K562 (cell line): ENCODE measurements around the gene SRMS. TPM values are rescaled to one million over a fixed set of nuclear protein-coding genes. Genes with fewer than 3 reads are reported as not detected.

ENCODE experiments used
- ARID1B ChIP-seq: fragments of 450-650 bp; IDR thresholded peaks from 2 replicates; pipeline ENCODE4 v1.6.1; 2016; ENCODE audit warnings: antibody characterized with exemption, mild to moderate bottlenecking, inconsistent platforms
- RNF2 ChIP-seq: sonication (generic); IDR thresholded peaks from 2 replicates; pipeline ENCODE4 v1.6.1; 2016
- polyA plus RNA-seq, 8 experiments: library from polyadenylated mRNA; depleted of rRNA in 4 of 8; stranded (reverse) in 5 of 8; unstranded in 3 of 8; fragments of >200 nt; fragmentation: Nextera tagmentation in 2 of 8; fragmentation: Illumina TruSeq in 1 of 8; extraction: Ambion mirVana in 2 of 8; extraction: Trizol in 1 of 8; gene quantifications; 2 replicates each; pipeline versions ENCODE4 v1.2.1 to v1.2.3, GENCODE V29; 2011 to 2014; ENCODE audit warnings: inconsistent platforms in 1 of 8, missing spikeins in 1 of 8
- total RNA-seq, 7 experiments: library from RNA; depleted of rRNA in 6 of 7; stranded (reverse); fragments of >200 nt in 6 of 7; fragmentation: Illumina TruSeq in 2 of 7; extraction: Trizol in 2 of 7; gene quantifications; 2 replicates each; pipeline versions ENCODE4 v1.2.1 to v1.2.3, GENCODE V29; 2011 to 2021; ENCODE audit warnings: low replicate concordance in 1 of 7
- TF ChIP-seq, protein P1 (sequence below): sonication (generic); formaldehyde crosslinking; IDR thresholded peaks from 2 replicates; pipeline ENCODE4 v1.8.1; 2023; ENCODE audit warnings: mild to moderate bottlenecking, missing genetic modification reagents
- TF ChIP-seq, protein P2 (sequence below): fragments of 450-650 bp; IDR thresholded peaks from 2 replicates; pipeline ENCODE4 v1.6.1; 2017; ENCODE audit warnings: antibody characterized with exemption
- TF ChIP-seq, protein P3 (sequence below): fragments of 450-650 bp; IDR thresholded peaks from 2 replicates; pipeline ENCODE4 v1.6.1; 2016; ENCODE audit warnings: borderline replicate concordance
- TF ChIP-seq, protein P4 (sequence below): fragments of 250-450 bp; sonication (Bioruptor Pico); IDR thresholded peaks from 2 replicates; pipeline ENCODE4 v1.8.0; 2022; ENCODE audit warnings: inconsistent platforms

SRMS gene
- total and polyA plus RNA-seq, 9 of the 15 experiments (the other 6 are each of a cell fraction or from before 2014, with no cell fraction given): 0.07 TPM; not detected in 8

DNA sequence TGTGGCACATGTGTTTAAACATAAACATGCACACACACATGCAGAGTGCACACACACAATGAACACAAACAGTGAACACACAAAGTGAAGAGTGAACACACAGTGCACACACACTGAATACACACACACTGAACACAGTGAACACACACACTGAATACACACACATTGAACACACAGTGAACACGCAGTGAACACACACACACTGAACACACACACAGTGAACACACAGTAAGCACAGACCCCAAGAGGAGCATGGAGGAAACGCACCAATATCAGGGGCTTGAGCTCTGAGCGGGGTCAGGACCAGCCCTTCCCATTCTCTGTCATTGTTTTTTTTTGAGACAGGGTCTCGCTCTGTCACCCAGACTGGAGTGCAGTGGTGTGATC is 43.6 kb upstream of the SRMS start (continued):
- TF ChIP-seq, protein P1, sequence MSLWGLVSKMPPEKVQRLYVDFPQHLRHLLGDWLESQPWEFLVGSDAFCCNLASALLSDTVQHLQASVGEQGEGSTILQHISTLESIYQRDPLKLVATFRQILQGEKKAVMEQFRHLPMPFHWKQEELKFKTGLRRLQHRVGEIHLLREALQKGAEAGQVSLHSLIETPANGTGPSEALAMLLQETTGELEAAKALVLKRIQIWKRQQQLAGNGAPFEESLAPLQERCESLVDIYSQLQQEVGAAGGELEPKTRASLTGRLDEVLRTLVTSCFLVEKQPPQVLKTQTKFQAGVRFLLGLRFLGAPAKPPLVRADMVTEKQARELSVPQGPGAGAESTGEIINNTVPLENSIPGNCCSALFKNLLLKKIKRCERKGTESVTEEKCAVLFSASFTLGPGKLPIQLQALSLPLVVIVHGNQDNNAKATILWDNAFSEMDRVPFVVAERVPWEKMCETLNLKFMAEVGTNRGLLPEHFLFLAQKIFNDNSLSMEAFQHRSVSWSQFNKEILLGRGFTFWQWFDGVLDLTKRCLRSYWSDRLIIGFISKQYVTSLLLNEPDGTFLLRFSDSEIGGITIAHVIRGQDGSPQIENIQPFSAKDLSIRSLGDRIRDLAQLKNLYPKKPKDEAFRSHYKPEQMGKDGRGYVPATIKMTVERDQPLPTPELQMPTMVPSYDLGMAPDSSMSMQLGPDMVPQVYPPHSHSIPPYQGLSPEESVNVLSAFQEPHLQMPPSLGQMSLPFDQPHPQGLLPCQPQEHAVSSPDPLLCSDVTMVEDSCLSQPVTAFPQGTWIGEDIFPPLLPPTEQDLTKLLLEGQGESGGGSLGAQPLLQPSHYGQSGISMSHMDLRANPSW (CRISPR knock-in tag): no peak
- TF ChIP-seq, protein P2, sequence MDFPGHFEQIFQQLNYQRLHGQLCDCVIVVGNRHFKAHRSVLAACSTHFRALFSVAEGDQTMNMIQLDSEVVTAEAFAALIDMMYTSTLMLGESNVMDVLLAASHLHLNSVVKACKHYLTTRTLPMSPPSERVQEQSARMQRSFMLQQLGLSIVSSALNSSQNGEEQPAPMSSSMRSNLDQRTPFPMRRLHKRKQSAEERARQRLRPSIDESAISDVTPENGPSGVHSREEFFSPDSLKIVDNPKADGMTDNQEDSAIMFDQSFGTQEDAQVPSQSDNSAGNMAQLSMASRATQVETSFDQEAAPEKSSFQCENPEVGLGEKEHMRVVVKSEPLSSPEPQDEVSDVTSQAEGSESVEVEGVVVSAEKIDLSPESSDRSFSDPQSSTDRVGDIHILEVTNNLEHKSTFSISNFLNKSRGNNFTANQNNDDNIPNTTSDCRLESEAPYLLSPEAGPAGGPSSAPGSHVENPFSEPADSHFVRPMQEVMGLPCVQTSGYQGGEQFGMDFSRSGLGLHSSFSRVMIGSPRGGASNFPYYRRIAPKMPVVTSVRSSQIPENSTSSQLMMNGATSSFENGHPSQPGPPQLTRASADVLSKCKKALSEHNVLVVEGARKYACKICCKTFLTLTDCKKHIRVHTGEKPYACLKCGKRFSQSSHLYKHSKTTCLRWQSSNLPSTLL: no peak
- TF ChIP-seq, protein P3, sequence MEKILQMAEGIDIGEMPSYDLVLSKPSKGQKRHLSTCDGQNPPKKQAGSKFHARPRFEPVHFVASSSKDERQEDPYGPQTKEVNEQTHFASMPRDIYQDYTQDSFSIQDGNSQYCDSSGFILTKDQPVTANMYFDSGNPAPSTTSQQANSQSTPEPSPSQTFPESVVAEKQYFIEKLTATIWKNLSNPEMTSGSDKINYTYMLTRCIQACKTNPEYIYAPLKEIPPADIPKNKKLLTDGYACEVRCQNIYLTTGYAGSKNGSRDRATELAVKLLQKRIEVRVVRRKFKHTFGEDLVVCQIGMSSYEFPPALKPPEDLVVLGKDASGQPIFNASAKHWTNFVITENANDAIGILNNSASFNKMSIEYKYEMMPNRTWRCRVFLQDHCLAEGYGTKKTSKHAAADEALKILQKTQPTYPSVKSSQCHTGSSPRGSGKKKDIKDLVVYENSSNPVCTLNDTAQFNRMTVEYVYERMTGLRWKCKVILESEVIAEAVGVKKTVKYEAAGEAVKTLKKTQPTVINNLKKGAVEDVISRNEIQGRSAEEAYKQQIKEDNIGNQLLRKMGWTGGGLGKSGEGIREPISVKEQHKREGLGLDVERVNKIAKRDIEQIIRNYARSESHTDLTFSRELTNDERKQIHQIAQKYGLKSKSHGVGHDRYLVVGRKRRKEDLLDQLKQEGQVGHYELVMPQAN: no peak
- TF ChIP-seq RNF2: no peak
- no peak for TF ChIP-seq ARID1B
- TF ChIP-seq, protein P4, sequence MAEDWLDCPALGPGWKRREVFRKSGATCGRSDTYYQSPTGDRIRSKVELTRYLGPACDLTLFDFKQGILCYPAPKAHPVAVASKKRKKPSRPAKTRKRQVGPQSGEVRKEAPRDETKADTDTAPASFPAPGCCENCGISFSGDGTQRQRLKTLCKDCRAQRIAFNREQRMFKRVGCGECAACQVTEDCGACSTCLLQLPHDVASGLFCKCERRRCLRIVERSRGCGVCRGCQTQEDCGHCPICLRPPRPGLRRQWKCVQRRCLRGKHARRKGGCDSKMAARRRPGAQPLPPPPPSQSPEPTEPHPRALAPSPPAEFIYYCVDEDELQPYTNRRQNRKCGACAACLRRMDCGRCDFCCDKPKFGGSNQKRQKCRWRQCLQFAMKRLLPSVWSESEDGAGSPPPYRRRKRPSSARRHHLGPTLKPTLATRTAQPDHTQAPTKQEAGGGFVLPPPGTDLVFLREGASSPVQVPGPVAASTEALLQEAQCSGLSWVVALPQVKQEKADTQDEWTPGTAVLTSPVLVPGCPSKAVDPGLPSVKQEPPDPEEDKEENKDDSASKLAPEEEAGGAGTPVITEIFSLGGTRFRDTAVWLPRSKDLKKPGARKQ (CRISPR knock-in tag): no peak
